GM19043 (cell line): Measurements from ENCODE around the gene PLPP7.

Source experiments
- ATAC-seq: cut with Tn5 transposase; IDR thresholded peaks from one replicate; pipeline ENCODE4 v1.9.1; 2021; ENCODE audit warnings: low read depth; ENCODE audit not compliant: unreplicated experiment

The PLPP7 gene

DNA sequence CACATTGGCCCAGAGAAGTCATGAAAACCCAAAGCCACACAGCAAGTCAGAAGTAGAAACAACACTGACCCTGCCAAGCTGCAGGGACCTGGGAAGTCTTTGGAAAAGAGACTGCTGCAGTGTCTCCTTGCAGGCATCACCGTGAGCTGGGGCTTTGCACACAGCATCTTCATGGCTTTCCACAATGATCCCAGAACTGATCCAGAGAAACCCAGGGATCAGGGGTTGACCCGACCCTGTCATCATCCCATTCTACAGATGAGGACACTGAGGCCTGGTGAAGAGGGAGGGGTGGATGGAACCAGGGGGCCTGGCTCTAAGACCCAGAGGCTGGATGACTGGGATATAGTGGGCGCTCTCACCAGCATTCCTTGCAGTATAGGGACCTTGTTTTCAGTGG, 8.9 kb upstream of the PLPP7 start:
- no peak for ATAC-seq

- ATAC-seq: no peak
Observed at GRCh38 chr9:131281119-131281965, 8.2 kb upstream of the PLPP7 start.

DNA sequence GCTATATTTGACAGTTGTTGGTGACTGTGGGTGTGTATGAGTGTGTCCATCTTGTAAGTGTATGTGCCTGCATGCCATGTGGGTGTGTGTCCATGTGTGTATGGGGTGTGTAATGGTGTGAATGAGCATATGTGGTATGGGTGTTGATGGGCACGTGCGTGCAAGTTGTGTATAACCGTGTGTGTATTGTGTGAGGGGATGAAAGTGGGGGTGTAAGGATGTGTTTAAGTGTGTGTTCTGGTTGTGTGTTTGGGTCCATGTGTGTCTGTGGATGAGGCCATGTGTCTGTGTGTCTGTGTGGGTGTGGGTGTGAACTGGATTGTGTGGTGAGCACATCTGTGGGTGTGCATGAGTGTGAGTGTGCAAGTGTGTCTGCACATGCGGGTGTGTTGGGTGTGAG, 7.3 kb upstream of the PLPP7 start:
- no peak for ATAC-seq

DNA sequence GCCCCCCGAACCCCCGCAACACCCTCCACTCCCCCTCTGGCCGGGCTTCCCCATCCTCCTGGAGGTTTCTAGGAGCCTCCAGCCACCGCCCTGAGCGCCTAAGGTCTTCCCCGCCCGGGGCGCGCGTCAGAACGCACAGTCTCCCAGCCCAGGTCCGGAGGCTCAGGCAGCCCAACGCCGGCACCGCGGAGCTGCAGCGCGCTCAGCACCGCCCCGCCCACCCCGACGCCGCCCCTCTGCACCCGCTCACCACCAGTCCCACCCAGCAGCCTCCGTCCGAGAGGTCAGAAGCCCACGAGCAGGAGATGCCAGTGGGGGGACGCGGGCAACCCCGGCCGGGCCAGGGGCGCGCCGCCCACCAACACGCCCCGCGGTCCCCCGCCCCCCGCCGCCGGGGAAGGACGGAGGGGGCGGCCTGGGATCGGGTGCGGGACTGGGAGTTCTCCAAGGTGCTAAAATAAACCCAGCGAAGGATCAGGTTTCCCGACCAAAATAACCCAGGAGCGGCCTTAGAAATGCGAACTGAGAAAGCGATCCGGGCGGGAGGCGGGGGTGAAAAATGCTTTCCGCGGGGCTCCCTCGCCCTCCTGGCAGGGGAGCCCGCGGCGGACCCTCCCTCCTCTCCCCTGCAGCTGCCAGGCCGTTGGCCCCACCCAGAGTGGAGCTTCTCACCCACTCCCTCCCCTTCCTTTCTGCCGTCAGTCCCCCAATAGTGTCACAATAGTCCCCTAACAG, 6.7 kb upstream of the PLPP7 start:
- no peak for ATAC-seq

DNA sequence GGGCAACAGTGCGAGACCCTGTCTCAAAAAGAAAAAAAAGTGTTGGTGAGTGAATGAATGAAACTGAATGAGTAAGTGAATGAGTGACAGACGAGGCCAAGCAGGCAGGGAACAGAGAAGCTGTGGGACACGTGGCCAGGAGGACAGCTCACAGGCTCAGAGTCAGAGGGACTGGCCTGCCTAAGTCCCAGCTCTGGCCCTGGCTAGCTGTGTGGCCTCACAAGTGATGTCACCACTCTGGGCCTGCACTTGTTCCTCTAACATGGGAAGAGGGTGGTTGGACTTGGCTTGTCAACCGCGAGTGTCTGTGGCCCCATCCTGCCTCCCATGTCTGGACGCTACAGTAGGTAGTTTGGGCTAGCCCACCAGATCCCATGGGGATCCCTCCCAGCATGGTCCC, 4.7 kb upstream of the PLPP7 start:
- ATAC-seq: no peak

GRCh38 chr9:131287359-131287758, 2.2 kb upstream of the PLPP7 start:
- no peak for ATAC-seq

GRCh38 chr9:131288217-131288616, 1.3 kb upstream of the PLPP7 start:
- ATAC-seq: no peak

GRCh38 chr9:131290036-131290766, 678 bp downstream of the PLPP7 start:
- ATAC-seq: no peak

DNA sequence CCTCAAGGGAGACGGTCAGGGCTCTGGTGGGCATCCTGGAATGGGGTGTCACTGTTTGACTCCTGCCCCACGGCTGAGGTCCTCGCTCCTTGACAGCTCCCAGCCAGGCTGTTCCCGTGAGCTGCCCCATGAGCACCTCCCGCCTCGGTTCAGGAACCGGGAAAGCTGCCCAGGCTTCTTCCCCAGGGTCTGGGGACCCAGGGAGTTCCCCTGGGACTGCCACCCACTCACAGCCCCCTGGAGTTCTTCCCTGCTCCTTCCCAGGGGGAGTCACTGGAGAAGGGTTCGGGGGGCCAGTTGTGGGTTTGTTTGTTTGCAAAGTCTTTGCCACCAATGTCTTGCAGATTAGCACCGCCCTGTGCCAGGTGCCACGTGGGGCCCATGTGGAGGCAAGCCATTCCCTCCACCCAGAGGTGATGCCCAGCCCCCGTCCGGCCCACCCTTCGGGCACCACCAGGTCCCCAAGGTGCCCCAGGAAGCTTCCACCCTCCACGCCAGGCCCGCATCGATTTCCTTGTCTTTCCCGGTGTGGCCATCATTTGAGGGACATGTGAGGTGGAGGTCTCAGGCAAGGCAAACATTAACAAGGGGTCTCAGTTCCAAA, 1.3 kb downstream of the PLPP7 start:
- ATAC-seq: no peak

- no peak for ATAC-seq
Observed at GRCh38 chr9:131291795-131292315, 2.3 kb downstream of the PLPP7 start.

- no peak for ATAC-seq
Observed at GRCh38 chr9:131292937-131293336, 3.4 kb downstream of the PLPP7 start.

- ATAC-seq: no peak
Observed at GRCh38 chr9:131296460-131296859, 6.9 kb downstream of the PLPP7 start.

- no peak for ATAC-seq
Observed at GRCh38 chr9:131296906-131297500, 7.5 kb downstream of the PLPP7 start.

DNA sequence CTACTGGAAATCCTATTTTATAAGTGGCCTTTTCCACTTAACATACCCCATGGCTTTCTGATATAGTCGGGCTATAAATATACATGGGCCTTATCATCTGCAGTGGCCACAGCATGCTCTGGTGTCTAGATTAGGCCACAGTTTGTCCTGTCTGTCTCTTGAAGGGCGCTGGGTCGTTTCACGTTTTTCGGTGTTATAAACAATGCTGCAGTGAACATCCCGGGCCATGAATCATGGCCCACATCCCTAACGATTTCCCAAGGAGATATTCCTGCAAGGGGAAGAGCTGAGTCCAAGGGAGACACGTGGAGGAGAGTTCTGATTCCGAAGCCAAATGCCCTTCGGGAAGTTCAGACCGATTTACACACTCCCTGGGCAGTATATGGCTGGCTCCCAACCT, 8.4 kb downstream of the PLPP7 start:
- ATAC-seq: no peak

DNA sequence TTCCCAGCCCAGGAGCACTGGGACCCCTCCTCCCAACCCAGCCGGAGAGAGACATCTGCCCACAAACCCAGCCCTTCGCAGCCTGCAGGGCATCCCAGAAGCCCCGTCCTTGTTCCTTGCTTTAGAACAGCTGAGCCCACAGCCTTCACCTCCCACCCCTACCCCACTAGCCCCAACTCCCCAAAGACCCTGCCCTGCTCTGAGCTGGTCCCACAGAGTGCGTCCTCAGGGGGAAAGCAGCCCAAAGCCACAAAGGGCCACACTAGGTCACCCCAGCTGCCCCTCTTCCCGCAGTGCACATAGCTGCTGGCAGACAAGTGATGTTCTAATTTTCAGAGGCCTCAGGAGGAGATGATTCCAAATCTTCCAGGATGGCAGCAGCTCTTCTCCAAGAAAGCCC, 8.8 kb downstream of the PLPP7 start:
- no peak for ATAC-seq

GRCh38 chr9:131298816-131299215, 9.3 kb downstream of the PLPP7 start:
- ATAC-seq: no peak

DNA sequence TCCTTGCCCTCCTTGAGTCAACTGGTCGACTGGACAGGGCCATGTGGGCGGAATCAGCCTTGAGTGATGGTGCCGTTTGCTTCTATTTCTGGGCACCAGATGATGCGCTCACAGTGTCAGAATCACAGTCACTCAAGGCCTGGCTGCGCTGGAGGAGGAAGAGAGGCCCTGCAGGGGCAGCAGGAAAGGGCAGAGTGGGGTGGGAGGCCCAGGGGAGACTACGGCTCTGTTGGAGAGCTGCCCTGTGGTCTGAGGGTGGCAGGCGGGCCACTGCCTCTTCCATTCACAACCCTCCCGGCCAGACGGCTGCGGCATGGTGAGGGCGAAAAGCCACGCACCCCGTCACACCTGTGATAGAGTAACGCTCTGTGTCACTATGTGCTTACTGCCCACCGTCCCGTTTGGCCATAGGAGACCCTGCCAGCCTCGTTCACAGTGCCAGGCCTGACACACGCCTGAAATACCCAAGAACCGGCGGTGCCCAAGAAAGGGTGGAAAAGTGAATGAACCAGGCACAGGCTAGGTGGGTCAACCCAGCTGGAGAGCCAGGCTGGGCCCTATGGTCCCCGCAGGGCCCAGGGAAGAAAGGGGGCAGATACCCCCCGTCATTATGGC, 9.9 kb downstream of the PLPP7 start:
- no peak for ATAC-seq

- no peak for ATAC-seq
Observed at GRCh38 chr9:131299961-131300347, 10.4 kb downstream of the PLPP7 start.

- ATAC-seq: no peak
Observed at GRCh38 chr9:131300444-131300843, 10.9 kb downstream of the PLPP7 start.
